Activated CD4-positive, alpha-beta memory T cell treated with anti-CD3 and anti-CD28 coated beads for 36 hours (primary cell): ENCODE measurements around the gene ENTPD8. TPM values are rescaled to one million over a fixed set of nuclear protein-coding genes. Genes with fewer than 3 reads are reported as not detected.

Source experiments
- CTCF ChIA-PET: fragments of 350-600 bp; sonication (Branson Sonifier 250); formaldehyde crosslinking; loops from one replicate; lab custom pipeline; 2021; ENCODE audit warnings: antibody characterized with exemption, inconsistent platforms; lab: Charles Lee
- POLR2A ChIA-PET: fragments of 350-600 bp; sonication (Branson Sonifier 250); formaldehyde crosslinking; loops from one replicate; lab custom pipeline; 2021; ENCODE audit warnings: antibody characterized with exemption; lab: Charles Lee
- DNase-seq: peaks from one replicate; pipeline ENCODE4 v3.0.0-alpha.2; 2020
- H3K27ac Mint-ChIP-seq: one replicate; pipeline ENCODE4 v1.8.0; 2021; ENCODE audit warnings: mixed read lengths
- H3K27me3 Mint-ChIP-seq: one replicate; pipeline ENCODE4 v1.8.0; 2021; ENCODE audit warnings: mixed read lengths
- H3K36me3 Mint-ChIP-seq: one replicate; pipeline ENCODE4 v1.8.0; 2021; ENCODE audit warnings: mixed read lengths
- H3K4me1 Mint-ChIP-seq: one replicate; pipeline ENCODE4 v1.8.0; 2021; ENCODE audit warnings: low read depth, mixed read lengths
- H3K4me3 Mint-ChIP-seq: one replicate; pipeline ENCODE4 v1.8.0; 2021; ENCODE audit warnings: mild to moderate bottlenecking, mixed read lengths
- H3K9me3 Mint-ChIP-seq: one replicate; pipeline ENCODE4 v1.8.0; 2021; ENCODE audit warnings: mixed read lengths
- intact Hi-C: fragments of 100-400 bp; cut with micrococcal nuclease; formaldehyde crosslinking; loops from one replicate; pipeline ENCODE4 v1.15.1; 2023
- total RNA-seq, 2 experiments: library from RNA; stranded (reverse); gene quantifications; one replicate each; pipeline ENCODE4 v1.2.3, GENCODE V29; 2021

ENTPD8 gene
- total RNA-seq, 2 experiments from 2014 or later, result not detected

GRCh38 chr9:137396227-137396626 is 44.9 kb downstream of the ENTPD8 start:
- CTCF ChIA-PET, result no interaction called here
- H3K4me3 Mint-ChIP-seq, result no peak overlapping the region
- no peak overlapping the region for H3K27ac Mint-ChIP-seq
- POLR2A ChIA-PET, result no interaction called here
- H3K9me3 Mint-ChIP-seq, result no peaks in the 10 kb centered on the region
- no peaks in the 10 kb centered on the region for H3K36me3 Mint-ChIP-seq
- H3K27me3 Mint-ChIP-seq, result peaks cover 3% of the 10 kb centered on the region
- DNase-seq, result no peak
- H3K4me1 Mint-ChIP-seq, result peaks cover 27% of the 10 kb centered on the region
- intact Hi-C loops, result no loop called here

- H3K27me3 Mint-ChIP-seq, result peaks cover 3% of the 10 kb centered on the region
- ChIA-PET CTCF (no interaction called here), POLR2A (no interaction called here)
- no peak for DNase-seq
- intact Hi-C loops, result no loop called here
- peaks cover 27% of the 10 kb centered on the region for H3K4me1 Mint-ChIP-seq
- H3K27ac Mint-ChIP-seq, result no peak overlapping the region
- no peaks in the 10 kb centered on the region for H3K9me3 Mint-ChIP-seq
- no peak overlapping the region for H3K4me3 Mint-ChIP-seq
- H3K36me3 Mint-ChIP-seq, result no peaks in the 10 kb centered on the region
Observed at GRCh38 chr9:137395666-137396010, 45.5 kb downstream of the ENTPD8 start.

GRCh38 chr9:137394866-137395665 is 46.1 kb downstream of the ENTPD8 start:
- no peak overlapping the region for H3K27ac Mint-ChIP-seq
- no peak overlapping the region for H3K4me3 Mint-ChIP-seq
- H3K9me3 Mint-ChIP-seq, result no peaks in the 10 kb centered on the region
- peaks cover 27% of the 10 kb centered on the region for H3K4me1 Mint-ChIP-seq
- intact Hi-C loops, result no loop called here
- POLR2A ChIA-PET, result no interaction called here
- CTCF ChIA-PET, result no interaction called here
- H3K27me3 Mint-ChIP-seq, result peaks cover 3% of the 10 kb centered on the region
- H3K36me3 Mint-ChIP-seq, result no peaks in the 10 kb centered on the region
- no peak for DNase-seq

GRCh38 chr9:137393176-137394150 is 47.7 kb downstream of the ENTPD8 start:
- no peak overlapping the region for H3K27ac Mint-ChIP-seq

GRCh38 chr9:137392232-137393007 is 48.7 kb downstream of the ENTPD8 start:
- no peak overlapping the region for H3K4me3 Mint-ChIP-seq
- intact Hi-C loops, result no loop called here
- no peak overlapping the region for H3K27ac Mint-ChIP-seq
- ChIA-PET CTCF (interaction anchor here (1.1 kb wide), 1 partner anchor 90 kb away, joined by 3 read pairs; the partner anchor contains the start of gene NRARP), POLR2A (no interaction called here)
- H3K4me1 Mint-ChIP-seq, result peaks cover 8% of the 10 kb centered on the region
- no peak for DNase-seq
- no peaks in the 10 kb centered on the region for H3K9me3 Mint-ChIP-seq
- no peaks in the 10 kb centered on the region for H3K36me3 Mint-ChIP-seq
- H3K27me3 Mint-ChIP-seq, result no peaks in the 10 kb centered on the region

More at GRCh38 chr9:137393176-137394150, 47.7 kb downstream of the ENTPD8 start:
- intact Hi-C loops, result no loop called here
- H3K27me3 Mint-ChIP-seq, result no peaks in the 10 kb centered on the region
- no peaks in the 10 kb centered on the region for H3K9me3 Mint-ChIP-seq
- no peak overlapping the region for H3K4me3 Mint-ChIP-seq
- no peaks in the 10 kb centered on the region for H3K36me3 Mint-ChIP-seq
- CTCF ChIA-PET, result no interaction called here
- H3K4me1 Mint-ChIP-seq, result peaks cover 17% of the 10 kb centered on the region
- POLR2A ChIA-PET, result no interaction called here
- no peak for DNase-seq

GRCh38 chr9:137391411-137391754 is 49.8 kb downstream of the ENTPD8 start:
- no peaks in the 10 kb centered on the region for H3K36me3 Mint-ChIP-seq
- H3K27me3 Mint-ChIP-seq, result no peaks in the 10 kb centered on the region
- ChIA-PET POLR2A (no interaction called here), CTCF (interaction anchor here (1.1 kb wide), 1 partner anchor 89 kb away, joined by 3 read pairs; the partner anchor contains the start of gene NRARP)
- intact Hi-C loops, result no loop called here
- no peak for DNase-seq
- no peaks in the 10 kb centered on the region for H3K9me3 Mint-ChIP-seq
- no peak overlapping the region for H3K27ac Mint-ChIP-seq
- no peak overlapping the region for H3K4me3 Mint-ChIP-seq
- H3K4me1 Mint-ChIP-seq, result peaks cover 6% of the 10 kb centered on the region

- ChIA-PET POLR2A (no interaction called here), CTCF (interaction anchor here (1.1 kb wide), 1 partner anchor 88 kb away, joined by 3 read pairs; the partner anchor contains the start of gene NRARP)
- H3K36me3 Mint-ChIP-seq, result no peaks in the 10 kb centered on the region
- no peak overlapping the region for H3K27ac Mint-ChIP-seq
- no peak for DNase-seq
- no peaks in the 10 kb centered on the region for H3K27me3 Mint-ChIP-seq
- intact Hi-C loops, result no loop called here
- H3K4me1 Mint-ChIP-seq, result peaks cover 6% of the 10 kb centered on the region
- H3K4me3 Mint-ChIP-seq, result no peak overlapping the region
- no peaks in the 10 kb centered on the region for H3K9me3 Mint-ChIP-seq
Observed at GRCh38 chr9:137390553-137391410, 50.4 kb downstream of the ENTPD8 start.

- POLR2A ChIA-PET, result no interaction called here
- Mint-ChIP-seq H3K27ac (no peak overlapping the region), H3K9me3 (no peaks in the 10 kb centered on the region), H3K4me1 (peaks cover 6% of the 10 kb centered on the region), H3K27me3 (no peaks in the 10 kb centered on the region), H3K36me3 (no peaks in the 10 kb centered on the region), H3K4me3 (no peak overlapping the region)
- intact Hi-C loops, result no loop called here
- CTCF ChIA-PET, result no interaction called here
- DNase-seq, result no peak
Observed at GRCh38 chr9:137389428-137389746, 51.8 kb downstream of the ENTPD8 start.

GRCh38 chr9:137388589-137389427 is 52.3 kb downstream of the ENTPD8 start:
- Mint-ChIP-seq H3K9me3 (no peaks in the 10 kb centered on the region), H3K36me3 (no peaks in the 10 kb centered on the region), H3K4me1 (peaks cover 6% of the 10 kb centered on the region), H3K4me3 (no peak overlapping the region), H3K27ac (no peak overlapping the region), H3K27me3 (no peaks in the 10 kb centered on the region)
- ChIA-PET CTCF (no interaction called here), POLR2A (no interaction called here)
- intact Hi-C loops, result no loop called here
- no peak for DNase-seq

- H3K9me3 Mint-ChIP-seq, result no peaks in the 10 kb centered on the region
- POLR2A ChIA-PET, result interaction anchor here (0.6 to 1.4 kb wide), 2 partner anchors 14 to 303 kb away, joined by 3 read pairs; no protein-coding TSS in a partner anchor
- no peak overlapping the region for H3K4me3 Mint-ChIP-seq
- no peaks in the 10 kb centered on the region for H3K27me3 Mint-ChIP-seq
- peaks cover 6% of the 10 kb centered on the region for H3K4me1 Mint-ChIP-seq
- DNase-seq, result no peak
- intact Hi-C loops, result no loop called here
- no peak overlapping the region for H3K27ac Mint-ChIP-seq
- CTCF ChIA-PET, result interaction anchor here (1.0 to 1.3 kb wide), 2 partner anchors 94 to 147 kb away, joined by 3 to 4 read pairs; no protein-coding TSS in a partner anchor
- H3K36me3 Mint-ChIP-seq, result no peaks in the 10 kb centered on the region
Observed at GRCh38 chr9:137387891-137388560, 53.1 kb downstream of the ENTPD8 start.
